PFSK-1 (cell line): ENCODE measurements around the gene NUP37.

Experiments
- POLR2AphosphoS5 ChIP-seq: IDR thresholded peaks from 2 replicates; pipeline ENCODE4 v1.6.1; 2012; ENCODE audit warnings: low read depth, mild to moderate bottlenecking, control low read depth, low read length, moderate library complexity
- SIN3A ChIP-seq: IDR thresholded peaks from 2 replicates; pipeline ENCODE4 v1.6.1; 2012; ENCODE audit warnings: mild to moderate bottlenecking, low read length, moderate library complexity, borderline replicate concordance; ENCODE audit not compliant: insufficient read depth
- TAF1 ChIP-seq: IDR thresholded peaks from 2 replicates; pipeline ENCODE4 v1.6.1; 2012; ENCODE audit warnings: low read length, control low read depth, borderline replicate concordance; ENCODE audit not compliant: insufficient read depth
- TF ChIP-seq, protein P1 (sequence below), 2 experiments: IDR thresholded peaks; 2 replicates each; pipeline versions ENCODE4 v1.6.1 to v1.8.0; 2011 to 2012; ENCODE audit warnings: low read depth in 2 of 2, low read length in 2 of 2, control low read depth in 1 of 2, inconsistent platforms in 1 of 2, mild to moderate bottlenecking in 1 of 2, moderate library complexity in 1 of 2; ENCODE audit not compliant: insufficient read depth in 1 of 2

GRCh38 chr12:102050660-102051430 lies 69.1 kb downstream of the NUP37 start:
- TF ChIP-seq POLR2AphosphoS5 = no peak
- TF ChIP-seq, protein P1, sequence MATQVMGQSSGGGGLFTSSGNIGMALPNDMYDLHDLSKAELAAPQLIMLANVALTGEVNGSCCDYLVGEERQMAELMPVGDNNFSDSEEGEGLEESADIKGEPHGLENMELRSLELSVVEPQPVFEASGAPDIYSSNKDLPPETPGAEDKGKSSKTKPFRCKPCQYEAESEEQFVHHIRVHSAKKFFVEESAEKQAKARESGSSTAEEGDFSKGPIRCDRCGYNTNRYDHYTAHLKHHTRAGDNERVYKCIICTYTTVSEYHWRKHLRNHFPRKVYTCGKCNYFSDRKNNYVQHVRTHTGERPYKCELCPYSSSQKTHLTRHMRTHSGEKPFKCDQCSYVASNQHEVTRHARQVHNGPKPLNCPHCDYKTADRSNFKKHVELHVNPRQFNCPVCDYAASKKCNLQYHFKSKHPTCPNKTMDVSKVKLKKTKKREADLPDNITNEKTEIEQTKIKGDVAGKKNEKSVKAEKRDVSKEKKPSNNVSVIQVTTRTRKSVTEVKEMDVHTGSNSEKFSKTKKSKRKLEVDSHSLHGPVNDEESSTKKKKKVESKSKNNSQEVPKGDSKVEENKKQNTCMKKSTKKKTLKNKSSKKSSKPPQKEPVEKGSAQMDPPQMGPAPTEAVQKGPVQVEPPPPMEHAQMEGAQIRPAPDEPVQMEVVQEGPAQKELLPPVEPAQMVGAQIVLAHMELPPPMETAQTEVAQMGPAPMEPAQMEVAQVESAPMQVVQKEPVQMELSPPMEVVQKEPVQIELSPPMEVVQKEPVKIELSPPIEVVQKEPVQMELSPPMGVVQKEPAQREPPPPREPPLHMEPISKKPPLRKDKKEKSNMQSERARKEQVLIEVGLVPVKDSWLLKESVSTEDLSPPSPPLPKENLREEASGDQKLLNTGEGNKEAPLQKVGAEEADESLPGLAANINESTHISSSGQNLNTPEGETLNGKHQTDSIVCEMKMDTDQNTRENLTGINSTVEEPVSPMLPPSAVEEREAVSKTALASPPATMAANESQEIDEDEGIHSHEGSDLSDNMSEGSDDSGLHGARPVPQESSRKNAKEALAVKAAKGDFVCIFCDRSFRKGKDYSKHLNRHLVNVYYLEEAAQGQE (IDR thresholded peaks at IDR 0.05; ENCODE audit: insufficient read depth in 1 of 2, low read depth in 2 of 2, low read length in 2 of 2) = no peak
- no peak for TF ChIP-seq TAF1
- TF ChIP-seq SIN3A = no peak
